ENCODE data around the gene TUBB1. TPM values are rescaled to one million over a fixed set of nuclear protein-coding genes. Genes with fewer than 3 reads are reported as not detected.
A peak's percentile ranks its signal among the peaks of the same experiment; 100 is the strongest.

The TUBB1 gene
- total RNA-seq, 8 experiments from 2014 or later, result 0.57 to 3.4 (median 0.79) TPM

DNA sequence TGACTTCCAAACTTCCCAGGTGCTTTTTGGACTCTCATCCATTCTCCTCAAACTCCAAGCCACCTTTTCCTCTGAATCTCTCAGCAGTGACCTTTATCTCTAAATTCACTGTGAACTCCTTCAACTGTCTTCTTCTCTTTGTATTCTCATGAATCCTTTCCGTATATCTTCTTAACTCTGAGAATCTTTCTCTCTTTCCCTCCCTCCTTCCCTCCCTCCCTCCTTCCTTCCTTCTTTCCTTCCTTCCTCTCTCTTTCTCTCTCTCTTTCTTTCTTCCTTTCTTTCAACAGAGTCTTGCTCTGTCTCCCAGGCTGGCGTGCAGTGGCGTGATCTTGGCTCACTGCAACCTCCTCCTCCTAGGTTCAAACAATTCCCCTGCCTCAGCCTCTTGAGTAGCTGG, 27.6 kb downstream of the TUBB1 start:
- Histone ChIP-seq H3K27ac (no peak overlapping the region), H3K4me1 (replicated peaks in 1 of 2) (peaks cover under 1 to 10% of the 10 kb centered on the region in 2 donors), H3K4me3 (no peak overlapping the region)
- 80 to 100% (median 96%) methylated on average over 1 to 3 of the region's 3 CpGs; no CpG with 5 or more reads in 1 of the 10 experiments for WGBS, 10 experiments
- in situ Hi-C loops (cut with MboI; ENCODE audit: low pct_unique_long_range_greater_than_20kb in 2 of 9, low sequenced_read_pairs in 9 of 9, unreplicated experiment in 9 of 9), result loop anchor here in 1 of 9 experiments (25.0 kb wide), 1 partner anchor 160 kb away; no protein-coding TSS in a partner anchor
- no peak for ATAC-seq (replicated peaks in 6 of 8)

GRCh38 chr20:59047938-59048680, 28.9 kb downstream of the TUBB1 start:
- 20 to 100% (median 60%) methylated on average over 1 to 5 of the region's 5 CpGs; no CpG with 5 or more reads in 2 of the 10 experiments for WGBS, 10 experiments
- in situ Hi-C loops (cut with MboI; ENCODE audit: low pct_unique_long_range_greater_than_20kb in 2 of 9, low sequenced_read_pairs in 9 of 9, unreplicated experiment in 9 of 9), result loop anchor here in 1 of 9 experiments (25.0 kb wide), 1 partner anchor 161 kb away; no protein-coding TSS in a partner anchor
- Histone ChIP-seq H3K4me1 (replicated peaks in 1 of 2) (peaks cover 0 to 4% of the 10 kb centered on the region in 2 donors), H3K4me3 (no peak overlapping the region), H3K27ac (no peak overlapping the region)
- peak in 2 of 8 experiments; percentile 96 to 98 for ATAC-seq (replicated peaks in 6 of 8)

DNA sequence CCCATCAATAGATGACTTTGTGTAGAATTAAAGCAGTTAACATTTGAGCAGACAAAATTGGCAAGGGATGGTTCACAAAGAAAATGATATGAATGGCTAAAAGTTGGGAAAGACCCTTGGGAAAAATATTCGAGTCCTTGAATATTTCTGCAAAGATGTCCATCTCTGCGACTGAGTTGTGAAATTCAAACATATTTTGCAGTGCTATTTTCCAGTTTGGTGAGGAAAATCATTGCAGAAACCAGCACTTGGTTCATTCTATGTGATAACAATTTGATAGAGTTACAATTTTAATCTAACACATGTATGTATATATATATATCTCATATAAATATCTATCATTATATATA, 29.4 kb downstream of the TUBB1 start:
- Histone ChIP-seq H3K27ac (no peak overlapping the region), H3K4me3 (no peak overlapping the region), H3K4me1 (replicated peaks in 1 of 2) (no peaks in the 10 kb centered on the region)
- in situ Hi-C loops (cut with MboI; ENCODE audit: low pct_unique_long_range_greater_than_20kb in 2 of 9, low sequenced_read_pairs in 9 of 9, unreplicated experiment in 9 of 9), result loop anchor here in 1 of 9 experiments (25.0 kb wide), 1 partner anchor 161 kb away; no protein-coding TSS in a partner anchor
- 54 to 90% (median 76%) methylated on average over 1 to 2 of the region's 2 CpGs; no CpG with 5 or more reads in 3 of the 10 experiments for WGBS, 10 experiments
- ATAC-seq (replicated peaks in 6 of 8), result no peak

- in situ Hi-C loops (cut with MboI; ENCODE audit: low pct_unique_long_range_greater_than_20kb in 2 of 9, low sequenced_read_pairs in 9 of 9, unreplicated experiment in 9 of 9), result loop anchor here in 1 of 9 experiments (25.0 kb wide), 1 partner anchor 162 kb away; no protein-coding TSS in a partner anchor
- 0 to 100% (median 71%) methylated on average over 1 of the region's 1 CpG; no CpG with 5 or more reads in 2 of the 10 experiments for WGBS, 10 experiments
Measured at GRCh38 chr20:59050437-59050836, 31.2 kb downstream of the TUBB1 start.

GRCh38 chr20:59051666-59052185, 32.5 kb downstream of the TUBB1 start:
- Histone ChIP-seq H3K27ac (no peak overlapping the region), H3K4me1 (replicated peaks in 1 of 2) (no peaks in the 10 kb centered on the region), H3K4me3 (no peak overlapping the region)
- WGBS, 10 experiments, result 33 to 100% (median 71%) methylated on average over 1 to 4 of the region's 6 CpGs; no CpG with 5 or more reads in 2 of the 10 experiments
- in situ Hi-C loops (cut with MboI; ENCODE audit: low pct_unique_long_range_greater_than_20kb in 2 of 9, low sequenced_read_pairs in 9 of 9, unreplicated experiment in 9 of 9), result loop anchor here in 1 of 9 experiments (25.0 kb wide), 1 partner anchor 161 kb away; no protein-coding TSS in a partner anchor
- no peak for ATAC-seq (replicated peaks in 6 of 8)

More at GRCh38 chr20:59050437-59050836, 31.2 kb downstream of the TUBB1 start:
- no peak for ATAC-seq (replicated peaks in 6 of 8)
- Histone ChIP-seq H3K4me3 (no peak overlapping the region), H3K27ac (no peak overlapping the region), H3K4me1 (replicated peaks in 1 of 2) (no peaks in the 10 kb centered on the region)

GRCh38 chr20:59055302-59055701, 36.1 kb downstream of the TUBB1 start:
- ATAC-seq (replicated peaks in 6 of 8), result peak in 2 of 8 experiments; percentile 32 to 59
- in situ Hi-C loops (cut with MboI; ENCODE audit: low pct_unique_long_range_greater_than_20kb in 2 of 9, low sequenced_read_pairs in 9 of 9, unreplicated experiment in 9 of 9), result loop anchor here in 1 of 9 experiments (25.0 kb wide), 1 partner anchor 157 kb away; no protein-coding TSS in a partner anchor
- H3K4me3 ChIP-seq, result no peak overlapping the region
- 17 to 100% (median 84%) methylated on average over 1 to 5 of the region's 7 CpGs for WGBS, 10 experiments
- H3K27ac ChIP-seq, result no peak overlapping the region
- H3K4me1 ChIP-seq (replicated peaks in 1 of 2), result no peaks in the 10 kb centered on the region

DNA sequence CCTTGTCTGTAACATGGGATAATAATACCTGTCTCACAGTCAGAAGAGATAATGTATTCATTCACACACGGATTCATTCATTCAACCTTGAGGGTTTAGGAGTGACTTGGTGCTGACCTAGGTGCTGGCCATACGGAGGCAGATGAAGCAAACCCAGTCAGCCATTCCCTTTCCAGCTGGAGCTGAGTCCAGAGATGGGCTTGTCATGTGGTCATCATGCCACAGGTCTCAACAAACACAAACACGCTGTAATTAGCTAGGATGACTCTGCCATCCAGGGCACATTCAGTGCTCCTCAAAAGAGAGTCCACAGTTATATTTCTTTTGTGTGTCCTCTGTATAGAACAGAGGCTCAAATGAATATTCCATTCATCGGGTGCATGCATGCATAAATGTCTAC, 42.9 kb downstream of the TUBB1 start:
- whole genome bisulfite sequencing, 10 experiments, result 0 to 67% (median 45%) methylated on average over 1 to 3 of the region's 4 CpGs; no CpG with 5 or more reads in 2 of the 10 experiments
- Histone ChIP-seq H3K27ac (no peak overlapping the region), H3K4me1 (replicated peaks in 1 of 2) (peaks cover 6 to 19% of the 10 kb centered on the region in 2 donors), H3K4me3 (no peak overlapping the region)
- ATAC-seq (replicated peaks in 6 of 8), result peak in 6 of 8 experiments; percentile 31 to 85 (median 74)
- in situ Hi-C loops (cut with MboI; ENCODE audit: low pct_unique_long_range_greater_than_20kb in 2 of 9, low sequenced_read_pairs in 9 of 9, unreplicated experiment in 9 of 9), result loop anchor here in 1 of 9 experiments (25.0 kb wide), 1 partner anchor 150 kb away; no protein-coding TSS in a partner anchor

DNA sequence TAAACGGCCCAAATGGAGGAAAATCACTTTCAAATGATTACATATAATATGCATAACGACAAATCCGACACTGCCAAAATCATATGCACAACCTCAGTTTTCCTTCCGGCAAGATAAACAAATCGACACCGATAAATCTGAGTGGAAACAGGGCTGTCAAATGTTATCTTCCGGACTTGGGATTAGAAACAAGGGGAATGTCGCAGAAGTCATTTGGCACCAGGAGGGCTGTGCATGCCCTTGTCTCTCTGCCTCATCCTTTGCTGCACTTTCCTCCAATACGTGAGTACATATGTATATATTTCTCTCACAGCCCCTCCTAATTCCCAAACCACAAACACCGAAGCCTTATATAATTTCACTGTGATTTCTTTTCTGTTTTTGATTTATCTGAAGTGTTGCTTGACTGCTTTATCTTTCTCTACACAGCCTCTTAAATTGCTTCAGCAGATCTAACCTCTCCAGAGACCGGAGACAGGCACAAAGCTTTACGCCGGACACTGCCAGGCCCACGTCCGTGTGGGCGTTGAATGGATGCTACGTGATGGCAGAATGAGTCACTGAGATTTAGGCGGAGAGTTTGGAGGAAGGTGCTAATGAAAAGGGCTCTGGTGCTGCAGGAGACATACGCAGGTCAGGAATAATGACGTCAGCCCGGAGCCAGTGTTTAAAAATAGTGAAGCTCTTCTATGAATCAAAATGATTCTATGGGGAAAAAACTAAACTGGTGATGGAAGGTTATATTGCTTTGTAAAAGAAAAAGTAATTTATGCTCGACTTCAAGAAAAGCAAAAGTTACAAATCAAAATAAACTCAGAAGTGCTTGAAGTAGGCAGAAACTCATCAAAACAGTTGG, 44.4 kb downstream of the TUBB1 start:
- in situ Hi-C loops (cut with MboI; ENCODE audit: low pct_unique_long_range_greater_than_20kb in 2 of 9, low sequenced_read_pairs in 9 of 9, unreplicated experiment in 9 of 9), result loop anchor here in 1 of 9 experiments (25.0 kb wide), 1 partner anchor 149 kb away; no protein-coding TSS in a partner anchor
- peak; percentile 33 to 99 (median 94) for ATAC-seq (replicated peaks in 6 of 8)
- no peak overlapping the region for H3K27ac ChIP-seq
- 10 to 68% (median 49%) methylated on average over 7 to 22 of the region's 22 CpGs for WGBS, 10 experiments
- peaks cover 6 to 19% of the 10 kb centered on the region in 2 donors for H3K4me1 ChIP-seq (replicated peaks in 1 of 2)
- H3K4me3 ChIP-seq, result no peak overlapping the region

DNA sequence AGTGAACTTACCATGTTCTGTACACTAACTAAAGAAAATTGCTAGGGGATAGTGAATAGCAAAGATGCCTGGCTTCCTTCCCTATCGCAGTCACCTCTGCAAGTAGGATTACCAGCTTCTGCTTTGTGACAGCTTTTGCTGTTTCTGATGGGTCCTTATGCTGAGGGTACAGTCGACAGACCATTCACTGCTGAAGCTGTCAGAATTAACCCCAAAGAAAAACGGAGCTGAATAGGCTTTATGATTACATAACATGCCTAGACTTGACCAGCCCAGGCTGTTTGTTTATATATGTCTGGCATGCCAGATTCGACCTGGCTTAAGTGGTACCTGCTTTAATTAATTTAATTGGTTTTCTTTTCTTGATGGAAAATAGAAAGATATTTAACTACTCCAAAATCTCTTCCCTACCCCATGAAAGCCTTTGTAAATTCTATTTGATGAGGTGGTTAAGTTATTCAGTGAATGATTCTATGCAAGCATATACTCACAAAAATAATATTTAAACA, 45.0 kb downstream of the TUBB1 start:
- peak in 6 of 8 experiments; percentile 11 to 22 (median 14) for ATAC-seq (replicated peaks in 6 of 8)
- no peak overlapping the region for H3K27ac ChIP-seq
- H3K4me1 ChIP-seq (replicated peaks in 1 of 2), result peaks cover 6 to 19% of the 10 kb centered on the region in 2 donors
- H3K4me3 ChIP-seq, result no peak overlapping the region
- in situ Hi-C loops (cut with MboI; ENCODE audit: low pct_unique_long_range_greater_than_20kb in 2 of 9, low sequenced_read_pairs in 9 of 9, unreplicated experiment in 9 of 9), result loop anchor here in 1 of 9 experiments (25.0 kb wide), 1 partner anchor 148 kb away; no protein-coding TSS in a partner anchor
- WGBS, 10 experiments, result 6 to 93% (median 65%) methylated on average over 1 to 4 of the region's 4 CpGs; no CpG with 5 or more reads in 2 of the 10 experiments

DNA sequence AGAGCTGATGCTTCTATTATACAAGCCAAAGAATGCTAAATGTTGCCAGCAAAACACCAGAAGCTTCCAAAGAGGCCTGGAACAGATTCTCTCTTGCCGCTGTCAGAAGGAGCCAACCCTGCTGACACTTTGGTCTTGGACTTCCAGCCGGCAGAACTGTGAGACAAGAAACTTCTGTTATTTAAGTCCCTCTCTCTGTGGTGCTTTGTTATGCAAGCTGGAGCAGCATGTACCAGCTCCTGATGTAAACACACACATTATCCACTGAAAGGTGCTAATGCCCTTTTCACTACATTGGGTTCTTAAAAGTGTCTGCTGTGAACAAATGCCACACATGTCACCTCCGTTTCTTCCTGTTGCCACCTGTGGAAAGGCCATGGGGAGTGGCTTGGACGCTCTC, 49.3 kb downstream of the TUBB1 start:
- WGBS, 10 experiments, result 20 to 82% (median 50%) methylated on average over 2 to 4 of the region's 4 CpGs; no CpG with 5 or more reads in 2 of the 10 experiments
- Histone ChIP-seq H3K27ac (no peak overlapping the region), H3K4me3 (no peak overlapping the region), H3K4me1 (replicated peaks in 1 of 2) (peaks cover 2 to 6% of the 10 kb centered on the region in 2 donors)
- in situ Hi-C loops (cut with MboI; ENCODE audit: low pct_unique_long_range_greater_than_20kb in 2 of 9, low sequenced_read_pairs in 9 of 9, unreplicated experiment in 9 of 9), result loop anchor here in 1 of 9 experiments (25.0 kb wide), 1 partner anchor 144 kb away; no protein-coding TSS in a partner anchor
- ATAC-seq (replicated peaks in 6 of 8), result no peak

DNA sequence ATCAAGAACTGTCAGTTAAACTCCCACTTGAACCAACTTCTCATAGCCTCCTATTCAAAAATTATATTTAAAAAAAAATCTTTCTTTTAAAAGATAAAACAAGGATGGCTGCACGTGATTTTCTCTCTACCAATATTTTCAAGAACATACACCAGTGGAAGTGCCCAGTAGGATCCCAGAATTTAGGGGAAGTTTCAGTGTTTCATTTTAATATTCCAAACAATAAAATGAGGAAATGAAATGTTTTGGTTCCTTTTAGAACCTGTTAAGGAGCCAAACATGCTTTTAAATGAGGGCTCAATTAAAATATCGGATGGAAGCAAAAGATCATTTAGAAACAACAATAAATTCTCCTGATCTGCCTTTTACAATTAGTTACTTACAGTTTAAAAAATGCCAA, 49.8 kb downstream of the TUBB1 start:
- no peak for ATAC-seq (replicated peaks in 6 of 8)
- Histone ChIP-seq H3K4me3 (no peak overlapping the region), H3K4me1 (replicated peaks in 1 of 2) (peaks cover 0 to 2% of the 10 kb centered on the region in 2 donors), H3K27ac (no peak overlapping the region)
- WGBS, 10 experiments, result 0 to 100% (median 68%) methylated on average over 1 to 2 of the region's 2 CpGs
- in situ Hi-C loops (cut with MboI; ENCODE audit: low pct_unique_long_range_greater_than_20kb in 2 of 9, low sequenced_read_pairs in 9 of 9, unreplicated experiment in 9 of 9), result loop anchor here in 1 of 9 experiments (25.0 kb wide), 1 partner anchor 143 kb away; no protein-coding TSS in a partner anchor

DNA sequence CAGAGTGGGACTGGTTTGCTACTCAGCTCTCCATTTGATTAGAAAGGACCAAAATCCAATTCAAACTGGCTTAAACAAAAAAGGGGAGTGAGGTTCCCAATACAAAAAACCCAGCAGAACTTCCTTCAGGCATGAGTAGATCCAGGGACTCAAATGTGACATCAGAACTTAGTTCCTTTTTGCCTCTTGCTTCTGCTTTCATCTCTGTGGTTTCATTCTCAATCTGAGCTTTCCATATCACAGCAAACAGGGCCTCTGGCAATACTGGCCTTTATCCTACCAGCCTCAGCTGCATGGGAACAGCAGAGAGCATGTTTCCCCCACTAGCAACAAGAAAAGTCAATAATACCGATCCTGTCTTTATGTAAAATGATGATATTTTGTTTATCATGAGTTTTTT, 52.0 kb downstream of the TUBB1 start:
- Histone ChIP-seq H3K4me1 (replicated peaks in 1 of 2) (peaks cover 0 to 5% of the 10 kb centered on the region in 2 donors), H3K27ac (no peak overlapping the region), H3K4me3 (no peak overlapping the region)
- WGBS, 10 experiments, result 83 to 100% (median 85%) methylated on average over 1 of the region's 1 CpG; no CpG with 5 or more reads in 6 of the 10 experiments
- in situ Hi-C loops (cut with MboI; ENCODE audit: low pct_unique_long_range_greater_than_20kb in 2 of 9, low sequenced_read_pairs in 9 of 9, unreplicated experiment in 9 of 9), result loop anchor here in 1 of 9 experiments (25.0 kb wide), 1 partner anchor 141 kb away; no protein-coding TSS in a partner anchor
- peak in 2 of 8 experiments; percentile 25 to 38 for ATAC-seq (replicated peaks in 6 of 8)
